Left ventricle myocardium superior (tissue), 1 donor: ENCODE results near the gene CARD14. TPM values are rescaled to one million over a fixed set of nuclear protein-coding genes. Genes with fewer than 3 reads are reported as not detected.
"Not testable (repeated sequence)": the region's sequence is repeated elsewhere in the genome, so short reads cannot be mapped to it uniquely, and the experiment has no call there.

Source experiments
- ATAC-seq: fragments of 200-7000 bp; cut with Tn5 transposase; one replicate; pipeline ENCODE4 v1.9.1; 2020; ENCODE audit warnings: mild to moderate bottlenecking, moderate library complexity
- DNase-seq: peaks from one replicate; pipeline ENCODE4 v3.0.0-alpha.2; 2020
- intact Hi-C: fragments of 100-400 bp; cut with micrococcal nuclease; formaldehyde crosslinking; loops from one replicate; pipeline ENCODE4 v1.11.0; 2022
- total RNA-seq: library from RNA; stranded (reverse); fragmentation: NEBNext Ultra II Directional; extraction: Animal tissue kit (Norgen Biotek cat#: 25700); gene quantifications from one replicate; pipeline ENCODE4 v1.2.1, GENCODE V29; 2021
- donor health status: DM: no; HTN: yes; CAD: no; lungs with severe emphysema.

Gene CARD14
- total RNA-seq, 1 donor from 2014 or later: not detected

DNA sequence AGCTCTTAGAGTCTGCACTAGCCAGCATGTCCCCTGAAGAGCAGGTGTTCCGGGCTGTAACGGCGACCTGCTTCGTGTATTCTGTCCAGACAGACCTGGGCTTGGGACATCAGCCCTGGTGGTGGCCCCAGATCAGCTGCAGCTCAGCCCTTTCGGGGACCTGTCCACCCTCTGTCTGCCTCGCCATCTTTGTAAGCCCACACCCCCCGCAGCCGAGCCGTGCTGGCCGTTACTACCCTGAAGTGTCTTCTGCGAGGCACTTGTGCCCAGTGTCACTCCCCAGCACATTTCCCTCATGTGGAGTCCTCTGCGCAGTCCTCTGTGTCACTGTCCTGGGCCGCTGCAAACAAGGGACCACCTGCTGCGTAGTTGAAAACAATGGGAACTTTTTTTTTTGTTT lies 10.4 kb downstream of the CARD14 start:
- intact Hi-C loops: no loop called here
- ATAC-seq (no peak), DNase-seq (no peak)

DNA sequence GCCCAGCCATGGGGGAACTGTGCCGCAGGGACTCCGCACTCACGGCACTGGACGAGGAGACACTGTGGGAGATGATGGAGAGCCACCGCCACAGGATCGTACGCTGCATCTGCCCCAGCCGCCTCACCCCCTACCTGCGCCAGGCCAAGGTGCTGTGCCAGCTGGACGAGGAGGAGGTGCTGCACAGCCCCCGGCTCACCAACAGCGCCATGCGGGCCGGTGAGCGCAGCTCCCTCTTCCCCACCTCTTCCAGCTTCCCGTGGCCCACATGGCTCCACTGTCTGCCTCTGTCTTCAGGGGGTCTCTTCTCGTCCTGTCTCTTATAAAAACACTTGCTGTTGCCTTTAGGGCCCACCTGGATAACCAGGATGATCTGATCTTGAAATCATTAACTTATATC lies 11.6 kb downstream of the CARD14 start:
- no peak for ATAC-seq

DNA sequence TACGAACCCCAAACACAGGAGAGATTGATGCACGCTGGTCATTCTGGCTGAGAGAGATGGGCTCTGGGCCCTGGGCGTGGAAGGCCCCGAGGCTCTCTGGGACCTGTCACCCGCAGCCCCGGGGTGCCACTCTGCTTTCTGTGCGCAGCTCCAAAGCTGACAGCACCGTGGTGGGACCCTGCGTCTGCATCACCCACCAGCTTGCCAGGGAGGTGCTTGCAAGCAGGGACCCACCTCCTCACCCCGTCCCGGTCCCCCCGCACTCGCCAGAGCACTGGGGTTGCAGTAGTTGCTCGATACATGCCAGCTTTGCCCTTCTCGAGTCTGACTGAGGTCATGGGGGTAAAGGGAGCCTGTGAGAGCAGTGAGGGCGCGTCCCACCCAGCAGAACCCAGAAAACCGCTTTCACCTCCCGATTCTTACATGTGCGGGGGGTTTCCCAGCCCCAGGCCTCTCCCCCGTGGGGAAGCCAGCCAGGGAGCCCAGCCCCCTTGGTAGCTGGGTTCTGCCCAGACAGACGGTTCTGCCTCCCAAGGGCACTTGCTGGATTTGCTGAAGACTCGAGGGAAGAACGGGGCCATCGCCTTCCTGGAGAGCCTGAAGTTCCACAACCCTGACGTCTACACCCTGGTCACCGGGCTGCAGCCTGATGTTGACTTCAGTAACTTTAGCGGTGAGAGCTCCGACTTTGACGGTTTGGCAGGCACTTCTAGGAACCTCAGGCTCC lies 12.5 kb downstream of the CARD14 start:
- ATAC-seq: no peak
- DNase-seq: peak; percentile 16

More for the DNA sequence above, 11.6 kb downstream of the CARD14 start:
- DNase-seq: no peak
- intact Hi-C loops: no loop called here

DNA sequence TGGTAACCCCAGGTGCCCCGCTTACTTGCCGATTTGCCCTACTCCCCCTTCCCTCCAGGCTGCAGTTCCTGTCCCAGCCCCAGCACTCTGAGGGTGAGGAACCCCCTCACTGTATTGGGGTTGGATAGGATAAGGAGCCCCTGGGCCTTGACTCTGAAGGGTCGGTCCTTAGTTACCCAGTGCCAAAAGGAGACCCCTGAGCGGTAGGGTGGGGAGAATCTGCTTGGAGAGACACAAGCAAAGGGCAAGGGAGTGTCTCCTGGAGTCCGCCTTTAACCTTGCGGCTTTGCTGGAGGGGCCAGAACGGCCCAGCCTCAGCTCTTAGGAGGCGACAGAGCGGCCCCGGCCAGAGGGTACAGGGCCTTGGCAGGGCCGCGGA lies 13.0 kb downstream of the CARD14 start:
- intact Hi-C loops: no loop called here
- ATAC-seq: no peak
- DNase-seq: peak; percentile 13

More for the DNA sequence above, 12.5 kb downstream of the CARD14 start:
- intact Hi-C loops: no loop called here

DNA sequence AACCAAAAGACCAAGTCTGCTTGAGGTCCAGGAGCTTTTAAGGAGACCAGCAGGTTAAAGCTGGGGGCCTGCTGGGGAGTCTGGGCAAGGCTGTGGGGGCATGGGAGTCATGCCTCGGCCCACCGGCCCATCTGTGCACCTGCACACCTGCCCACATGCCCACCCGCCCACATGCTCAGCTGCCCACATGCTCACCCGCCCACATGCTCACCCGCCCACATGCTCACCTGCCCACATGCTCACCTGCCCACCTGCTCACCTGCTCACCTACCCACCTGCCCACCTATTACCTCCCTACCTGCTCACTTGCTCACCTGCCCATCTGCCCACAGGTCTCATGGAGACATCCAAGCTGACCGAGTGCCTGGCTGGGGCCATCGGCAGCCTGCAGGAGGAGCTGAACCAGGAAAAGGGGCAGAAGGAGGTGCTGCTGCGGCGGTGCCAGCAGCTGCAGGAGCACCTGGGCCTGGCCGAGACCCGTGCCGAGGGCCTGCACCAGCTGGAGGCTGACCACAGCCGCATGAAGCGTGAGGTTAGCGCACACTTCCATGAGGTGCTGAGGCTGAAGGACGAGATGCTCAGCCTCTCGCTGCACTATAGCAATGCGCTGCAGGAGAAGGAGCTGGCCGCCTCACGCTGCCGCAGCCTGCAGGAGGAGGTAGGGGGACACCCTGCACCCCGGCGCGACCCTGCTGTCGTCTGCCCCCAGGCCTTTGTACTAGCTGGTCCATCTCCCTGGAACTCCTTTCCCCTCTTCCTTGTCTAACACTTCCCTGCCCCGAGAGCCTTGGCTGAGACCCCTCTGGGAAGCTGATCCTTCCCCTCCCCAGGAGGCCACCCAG lies 14.0 kb downstream of the CARD14 start:
- intact Hi-C loops: no loop called here
- DNase-seq: no peak
- ATAC-seq: no peak

DNA sequence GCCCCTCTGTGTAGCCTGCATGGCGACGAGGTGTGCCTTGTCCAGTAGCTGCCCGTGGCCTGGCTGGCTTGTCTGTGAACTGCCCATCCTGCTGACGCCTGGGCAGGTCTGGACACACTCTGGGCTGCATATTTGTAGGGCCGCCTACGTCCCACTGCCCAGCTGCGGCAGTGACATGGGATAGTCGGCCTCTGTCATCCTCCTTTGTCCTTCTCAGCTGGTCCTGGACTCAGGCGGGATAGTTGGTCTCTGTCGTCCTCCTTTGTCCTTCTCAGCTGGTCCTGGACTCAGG lies 14.5 kb downstream of the CARD14 start:
- ATAC-seq (no peak), DNase-seq (no peak)
- intact Hi-C loops: no loop called here

DNA sequence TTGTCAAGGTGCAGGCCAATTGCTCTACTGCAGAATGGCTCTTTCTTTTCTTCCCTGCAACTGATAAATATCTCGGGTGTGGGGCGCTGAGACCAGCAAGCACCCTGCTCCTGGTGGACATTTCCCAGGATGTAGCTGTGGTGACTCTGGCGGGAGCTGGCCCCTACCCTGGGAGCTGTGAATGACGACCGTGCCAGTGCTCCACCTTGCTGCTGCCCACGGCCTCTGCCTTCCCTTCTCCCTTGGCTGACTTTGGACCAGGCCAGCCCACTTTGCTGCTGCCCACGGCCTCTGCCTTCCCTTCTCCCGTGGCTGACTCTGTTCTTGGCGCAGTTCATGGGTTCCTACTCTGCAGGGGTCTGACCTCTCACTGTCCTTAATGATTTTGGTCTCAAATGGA lies 16.1 kb downstream of the CARD14 start:
- DNase-seq: no peak

DNA sequence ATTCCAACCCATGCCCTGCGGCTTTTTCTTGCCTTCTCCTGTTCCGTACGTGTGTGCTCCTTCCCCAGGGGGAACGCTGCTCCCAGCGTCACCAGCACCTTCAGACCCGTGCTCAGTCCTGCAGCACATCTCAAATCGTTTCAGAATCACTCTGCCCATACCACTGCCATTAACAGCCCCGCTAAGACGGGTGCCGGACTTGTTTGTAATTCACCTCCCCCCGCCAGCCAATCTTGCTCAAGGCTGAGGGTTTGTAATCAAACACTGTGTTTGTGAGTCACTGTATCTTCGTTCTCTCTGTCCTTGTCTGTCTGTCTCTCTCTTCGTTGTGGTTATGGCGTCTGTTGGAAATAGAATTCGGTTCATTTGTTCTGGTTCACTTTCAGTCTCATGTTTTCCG lies 17.3 kb downstream of the CARD14 start:
- intact Hi-C loops: no loop called here
- no peak for DNase-seq
- no peak for ATAC-seq

More for the DNA sequence above, 16.1 kb downstream of the CARD14 start:
- ATAC-seq: no peak
- intact Hi-C loops: no loop called here

DNA sequence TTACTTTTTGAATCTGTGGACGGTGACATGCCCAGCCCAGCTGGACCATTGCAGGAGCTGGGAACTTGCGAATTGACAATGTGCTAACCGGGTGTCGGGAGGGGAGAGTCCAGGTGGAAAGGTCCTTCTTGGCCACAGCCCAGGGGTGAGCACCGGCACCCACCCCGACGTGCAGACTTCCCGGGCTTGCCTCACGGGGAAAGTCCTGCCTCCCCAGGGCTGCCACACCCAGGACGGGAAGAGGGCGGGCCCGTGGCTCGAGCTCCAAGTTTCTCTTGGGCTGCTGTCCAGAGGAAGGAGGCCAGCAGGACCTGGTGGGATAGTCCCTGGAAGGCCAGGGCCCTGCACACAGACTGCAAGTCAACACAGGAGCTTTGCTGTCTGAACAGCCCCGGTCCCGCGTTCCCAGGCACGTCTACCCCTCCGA lies 17.7 kb downstream of the CARD14 start:
- peak; percentile 73 for DNase-seq
- intact Hi-C loops: no loop called here
- peak; percentile 89 for ATAC-seq

DNA sequence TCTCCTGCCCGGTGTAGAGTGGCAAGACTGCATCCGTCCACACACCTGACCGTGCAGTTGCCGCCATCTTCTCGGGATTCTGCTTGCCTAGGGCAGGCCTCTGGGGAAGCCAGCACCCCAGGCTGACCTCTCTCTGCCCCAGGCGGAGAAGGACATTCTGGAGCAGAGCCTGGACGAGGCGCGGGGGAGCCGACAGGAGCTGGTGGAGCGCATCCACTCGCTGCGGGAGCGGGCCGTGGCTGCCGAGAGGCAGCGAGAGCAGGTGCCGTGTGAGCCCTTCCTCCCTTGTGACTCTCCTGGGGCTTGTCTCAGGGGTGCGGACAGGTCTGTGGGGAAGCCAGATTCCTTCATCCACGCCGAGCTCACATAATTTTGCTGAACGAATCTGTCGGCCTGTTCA lies 19.8 kb downstream of the CARD14 start:
- intact Hi-C loops: no loop called here

DNA sequence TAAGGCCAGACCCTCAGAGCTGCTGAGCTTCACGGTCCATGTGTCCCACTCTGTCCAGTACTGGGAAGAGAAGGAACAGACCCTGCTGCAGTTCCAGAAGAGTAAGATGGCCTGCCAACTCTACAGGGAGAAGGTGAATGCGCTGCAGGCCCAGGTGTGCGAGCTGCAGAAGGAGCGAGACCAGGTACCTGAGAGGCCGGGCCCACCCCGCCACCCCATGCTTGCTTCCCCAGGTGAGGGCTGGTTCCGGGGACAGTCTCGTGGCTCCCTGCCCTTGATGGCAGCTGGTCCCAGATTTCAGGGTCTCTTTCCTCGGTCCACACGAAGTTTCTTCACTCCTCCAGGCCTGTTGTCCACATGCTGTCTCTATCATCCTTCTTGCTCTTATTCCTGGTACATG lies 20.9 kb downstream of the CARD14 start:
- DNase-seq: no peak
- intact Hi-C loops: no loop called here
- no peak for ATAC-seq

More for the DNA sequence above, 19.8 kb downstream of the CARD14 start:
- DNase-seq (no peak), ATAC-seq (no peak)

DNA sequence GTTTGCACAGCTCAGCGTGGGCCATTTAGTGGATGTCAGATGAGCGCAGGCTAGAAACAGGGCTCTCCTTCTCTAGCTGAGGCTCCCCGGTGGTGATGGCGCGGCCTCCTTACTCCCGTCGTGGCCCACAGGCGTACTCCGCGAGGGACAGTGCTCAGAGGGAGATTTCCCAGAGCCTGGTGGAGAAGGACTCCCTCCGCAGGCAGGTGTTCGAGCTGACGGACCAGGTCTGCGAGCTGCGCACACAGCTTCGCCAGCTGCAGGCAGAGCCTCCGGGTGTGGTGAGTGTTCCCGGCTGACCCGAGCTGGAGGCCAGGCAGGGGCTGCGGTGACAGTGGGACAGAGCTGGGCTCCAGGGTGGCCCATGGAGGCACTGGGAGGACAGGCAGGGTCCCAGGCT lies 21.4 kb downstream of the CARD14 start:
- DNase-seq (no peak), ATAC-seq (no peak)
- intact Hi-C loops: no loop called here

DNA sequence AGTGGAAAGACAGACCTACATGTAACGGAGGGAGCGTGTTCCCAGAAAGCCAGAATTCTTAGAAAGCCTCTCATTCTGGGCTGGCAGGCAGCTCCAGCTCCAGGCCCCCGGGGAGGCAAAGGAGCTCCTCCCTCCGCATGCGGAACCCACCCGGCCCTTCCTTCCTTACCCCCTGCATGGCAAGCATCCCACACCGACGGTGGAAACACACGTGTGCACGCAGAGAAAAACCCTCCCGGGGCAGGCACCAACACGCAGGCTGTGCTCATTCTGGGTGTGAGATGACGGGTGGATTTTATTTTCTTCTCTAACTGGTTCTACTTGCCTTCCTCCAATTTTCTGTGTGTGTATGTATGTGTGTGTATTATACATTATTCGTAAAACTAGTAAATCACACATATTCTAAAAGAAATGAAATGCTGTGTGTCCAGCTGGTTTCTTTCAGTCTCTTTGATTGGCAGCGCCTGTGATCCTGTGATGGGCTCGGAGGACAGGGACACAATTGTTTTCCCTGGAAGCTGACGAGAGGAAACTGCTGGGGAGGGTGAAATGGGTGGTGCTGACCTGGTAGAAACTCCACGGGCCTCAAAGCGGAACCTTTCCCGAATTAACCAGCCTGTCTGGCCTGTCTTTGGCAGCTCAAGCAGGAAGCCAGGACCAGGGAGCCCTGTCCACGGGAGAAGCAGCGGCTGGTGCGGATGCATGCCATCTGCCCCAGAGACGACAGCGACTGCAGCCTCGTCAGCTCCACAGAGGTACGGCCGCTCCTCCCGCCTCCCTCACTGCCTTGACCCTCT lies 22.2 kb downstream of the CARD14 start:
- intact Hi-C loops: no loop called here
- DNase-seq: no peak
- peak; percentile 24 for ATAC-seq

DNA sequence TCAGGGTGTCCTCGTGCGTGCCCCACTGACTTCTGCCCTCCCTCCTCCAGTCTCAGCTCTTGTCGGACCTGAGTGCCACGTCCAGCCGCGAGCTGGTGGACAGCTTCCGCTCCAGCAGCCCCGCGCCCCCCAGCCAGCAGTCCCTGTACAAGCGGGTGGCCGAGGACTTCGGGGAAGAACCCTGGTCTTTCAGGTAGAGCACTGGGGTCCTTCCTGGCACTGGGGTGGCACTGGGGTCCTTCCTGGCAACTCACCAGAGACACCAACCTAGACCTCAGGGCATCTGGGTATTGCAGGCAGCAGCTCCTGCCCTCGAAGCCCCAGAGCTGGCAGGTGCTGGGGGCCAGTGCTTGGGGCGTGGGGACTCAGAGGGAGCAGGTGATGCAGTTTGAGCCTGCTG lies 25.3 kb downstream of the CARD14 start:
- ATAC-seq: no peak
- intact Hi-C loops: no loop called here
- no peak for DNase-seq

DNA sequence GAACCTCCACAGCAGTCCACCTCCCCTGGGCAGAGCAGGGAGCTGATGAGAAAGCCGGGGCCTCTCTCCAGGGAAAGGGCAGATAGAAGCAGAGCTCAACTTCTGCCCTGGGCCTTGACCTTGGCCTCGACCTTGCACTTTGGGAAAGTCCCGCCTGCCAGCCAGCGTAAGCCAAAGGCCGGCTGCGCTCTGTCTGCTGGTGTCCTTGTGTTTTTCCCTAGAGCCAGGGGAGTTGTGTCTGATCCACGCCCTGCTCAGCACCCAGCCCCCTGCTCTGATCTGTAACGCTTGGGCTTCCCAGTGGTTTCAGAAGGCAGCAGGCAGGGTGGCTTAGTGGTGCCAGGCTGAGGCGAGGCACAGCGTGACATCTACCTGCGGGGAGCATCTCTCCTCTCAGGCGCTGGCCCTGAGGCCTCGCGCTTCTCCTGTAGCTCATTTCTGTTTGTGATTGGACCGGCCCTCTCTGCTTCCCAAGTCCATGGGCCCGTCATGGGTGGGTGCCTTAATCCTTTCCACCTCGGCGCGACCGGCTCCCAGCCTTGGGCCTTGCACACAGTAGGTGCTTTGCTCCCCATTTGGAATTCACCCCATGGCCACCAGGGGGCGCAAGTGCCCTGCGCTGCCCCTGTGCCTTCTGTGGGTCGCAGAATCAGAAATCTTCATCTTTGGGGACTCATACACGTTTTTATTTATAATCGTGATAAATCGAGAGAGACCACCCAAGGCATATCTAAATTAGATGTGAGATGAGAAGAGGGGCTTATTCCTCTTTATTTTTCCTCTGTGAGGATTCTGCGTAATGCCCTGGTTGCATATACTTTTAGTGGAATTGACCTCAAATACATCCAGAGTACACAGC lies 26.1 kb downstream of the CARD14 start:
- ATAC-seq: no peak
- intact Hi-C loops: no loop called here
- DNase-seq: no peak

DNA sequence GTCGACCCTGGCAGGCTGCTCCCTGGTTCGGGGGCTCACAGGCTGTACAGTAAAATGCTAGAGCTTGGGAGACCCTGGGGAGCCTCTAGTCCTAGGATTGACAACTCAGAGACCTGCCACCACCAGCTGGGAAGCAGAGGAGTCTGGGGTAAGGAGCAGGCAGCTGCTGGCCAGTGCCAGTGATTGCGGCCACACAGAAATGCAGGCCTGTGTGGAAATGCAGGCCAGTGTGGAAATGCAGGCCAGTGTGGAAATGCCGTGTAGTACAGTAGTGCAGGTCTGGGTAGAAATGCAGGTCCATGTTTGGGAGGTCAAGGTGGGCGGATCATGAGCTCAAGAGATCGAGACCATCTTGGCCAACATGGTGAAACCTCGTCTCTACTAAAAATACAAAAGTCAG lies 26.8 kb downstream of the CARD14 start:
- ATAC-seq: no peak
- no peak for DNase-seq
- intact Hi-C loops: no loop called here

DNA sequence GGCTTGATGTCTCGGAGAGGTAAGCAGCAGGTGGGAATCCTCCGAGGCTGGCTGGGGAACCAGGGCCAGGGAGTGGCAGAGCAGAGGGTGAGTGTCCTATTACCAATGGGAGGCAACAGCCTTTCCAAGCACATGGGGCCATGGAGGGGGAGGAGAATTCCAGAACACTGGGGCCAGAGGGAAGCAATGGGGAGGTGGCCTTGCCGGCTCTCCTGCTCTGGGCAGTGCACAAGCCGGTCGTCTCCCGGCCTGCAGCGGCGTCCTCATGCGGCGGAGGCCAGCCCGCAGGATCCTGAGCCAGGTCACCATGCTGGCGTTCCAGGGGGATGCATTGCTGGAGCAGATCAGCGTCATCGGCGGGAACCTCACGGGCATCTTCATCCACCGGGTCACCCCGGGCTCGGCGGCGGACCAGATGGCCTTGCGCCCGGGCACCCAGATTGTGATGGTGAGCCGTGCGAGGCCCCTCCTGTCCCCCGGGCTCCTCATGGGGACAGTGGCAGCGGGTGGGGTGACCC lies 28.4 kb downstream of the CARD14 start:
- ATAC-seq: no peak
- intact Hi-C loops: no loop called here
- DNase-seq: no peak

DNA sequence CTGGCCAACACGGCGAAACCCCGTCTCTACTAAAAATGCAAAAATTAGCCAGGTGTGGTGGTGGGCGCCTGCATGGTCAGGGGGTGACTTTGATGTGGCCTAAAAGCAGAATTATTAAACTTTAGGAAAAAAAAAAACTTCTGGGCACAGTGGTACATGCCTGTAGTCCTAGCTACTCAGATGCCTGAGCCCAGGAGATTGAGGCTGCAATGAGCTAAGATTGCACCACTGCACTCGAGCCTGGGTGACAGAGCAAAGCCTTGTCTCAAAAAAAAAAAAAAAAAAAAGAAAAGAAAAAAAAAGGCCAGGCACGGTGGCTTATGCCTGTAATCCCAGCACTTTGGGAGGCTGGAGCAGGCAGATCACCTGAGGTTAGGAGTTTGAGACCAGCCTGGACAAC lies 29.5 kb downstream of the CARD14 start:
- ATAC-seq, intact Hi-C loops, DNase-seq: not testable (repeated sequence)

DNA sequence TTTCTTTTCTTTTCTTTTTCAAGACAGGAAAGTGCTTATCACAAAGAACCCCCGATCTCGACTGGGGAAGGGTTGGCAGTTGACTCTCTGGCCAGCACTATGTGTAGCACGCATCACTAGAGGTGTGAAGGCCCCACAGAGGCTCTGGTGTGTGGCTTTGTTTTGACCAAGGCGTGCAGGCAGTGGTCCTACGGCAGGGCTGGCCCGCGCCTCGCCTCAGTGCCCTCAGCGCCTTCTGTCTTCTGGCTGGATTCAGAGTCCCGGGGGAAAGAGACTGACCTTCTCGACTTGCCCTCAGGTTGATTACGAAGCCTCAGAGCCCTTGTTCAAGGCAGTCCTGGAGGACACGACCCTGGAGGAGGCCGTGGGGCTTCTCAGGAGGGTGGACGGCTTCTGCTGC lies 31.6 kb downstream of the CARD14 start:
- DNase-seq (no peak), ATAC-seq (no peak)
- intact Hi-C loops: no loop called here
